Lower lobe of right lung (tissue), 2 donors: ENCODE data around the gene APC. TPM values are rescaled to one million over a fixed set of nuclear protein-coding genes. Genes with fewer than 3 reads are reported as not detected.
"Not testable (repeated sequence)": the region's sequence is repeated elsewhere in the genome, so short reads cannot be mapped to it uniquely, and the experiment has no call there.

Source experiments
- ATAC-seq, 2 donors: fragments of 200-7000 bp; cut with Tn5 transposase; one replicate each; pipeline ENCODE4 v1.9.1; 2020 to 2022; ENCODE audit warnings: mild to moderate bottlenecking in 2 of 2, moderate library complexity in 2 of 2
- DNase-seq: peaks from one replicate; pipeline ENCODE4 v3.0.0-alpha.2; 2020
- H3K27ac ChIP-seq: fragments of 200-600 bp; one replicate; pipeline ENCODE4 v1.8.0; 2022
- H3K27me3 ChIP-seq: fragments of 200-600 bp; one replicate; pipeline ENCODE4 v1.8.0; 2022; ENCODE audit warnings: low read depth
- H3K36me3 ChIP-seq: fragments of 200-600 bp; one replicate; pipeline ENCODE4 v1.8.0; 2022; ENCODE audit warnings: mild to moderate bottlenecking
- H3K4me1 ChIP-seq: fragments of 200-600 bp; one replicate; pipeline ENCODE4 v1.8.0; 2022
- H3K4me3 ChIP-seq: fragments of 200-600 bp; one replicate; pipeline ENCODE4 v1.8.0; 2022; ENCODE audit warnings: mild to moderate bottlenecking
- H3K9me3 ChIP-seq: fragments of 200-600 bp; one replicate; pipeline ENCODE4 v1.8.0; 2022
- CTCF ChIP-seq: fragments of 200-600 bp; IDR thresholded peaks from one replicate; pipeline ENCODE4 v1.8.0; 2022; ENCODE audit warnings: antibody characterized with exemption, mild to moderate bottlenecking
- intact Hi-C: fragments of 100-400 bp; cut with DNase I; formaldehyde crosslinking; loops from one replicate; pipeline ENCODE4 v1.11.0; 2022
- total RNA-seq: library from RNA; stranded (reverse); fragmentation: NEBNext Ultra II Directional; extraction: Animal tissue kit (Norgen Biotek cat#: 25700); gene quantifications from one replicate; pipeline ENCODE4 v1.2.1, GENCODE V29; 2021
- donor health status: DM: no; HTN: yes; CAD: no; lungs with severe emphysema.

The APC gene
- total RNA-seq, 1 donor from 2014 or later, result 47.7 TPM

GRCh38 chr5:112849912-112850311 is 112.2 kb downstream of the APC start:
- Histone ChIP-seq H3K27me3 (no peaks in the 10 kb centered on the region), H3K9me3 (no peaks in the 10 kb centered on the region), H3K4me3 (no peak overlapping the region), H3K4me1 (no peaks in the 10 kb centered on the region), H3K36me3 (no peaks in the 10 kb centered on the region), H3K27ac (no peak overlapping the region)
- ATAC-seq, result no peak
- DNase-seq, result no peak
- TF ChIP-seq CTCF, result no peak
- intact Hi-C loops, result no loop called here

- H3K4me1 ChIP-seq, result no peaks in the 10 kb centered on the region
- H3K9me3 ChIP-seq, result no peaks in the 10 kb centered on the region
- DNase-seq, result no peak
- TF ChIP-seq CTCF, result no peak
- H3K27ac ChIP-seq, result no peak overlapping the region
- no peaks in the 10 kb centered on the region for H3K27me3 ChIP-seq
- ATAC-seq, result no peak
- no peak overlapping the region for H3K4me3 ChIP-seq
- intact Hi-C loops, result no loop called here
- no peaks in the 10 kb centered on the region for H3K36me3 ChIP-seq
Observed at GRCh38 chr5:112854651-112855050, 117.0 kb downstream of the APC start.

- ATAC-seq (no peak), DNase-seq (no peak)
- intact Hi-C loops, result no loop called here
- Histone ChIP-seq H3K4me1 (peaks cover 16% of the 10 kb centered on the region), H3K27me3 (no peaks in the 10 kb centered on the region), H3K27ac (no peak overlapping the region), H3K4me3 (no peak overlapping the region), H3K36me3 (peaks cover 5% of the 10 kb centered on the region), H3K9me3 (no peaks in the 10 kb centered on the region)
- no peak for TF ChIP-seq CTCF
Observed at GRCh38 chr5:112857866-112858265, 120.2 kb downstream of the APC start.

- ATAC-seq, H3K9me3 ChIP-seq, intact Hi-C loops, H3K27me3 ChIP-seq, DNase-seq: not testable (repeated sequence)
- H3K27ac ChIP-seq, result peak overlapping the region; percentile 89
- H3K4me3 ChIP-seq, result peak overlapping the region; percentile 100
- peaks cover 27% of the 10 kb centered on the region for H3K4me1 ChIP-seq
- peaks cover 31% of the 10 kb centered on the region for H3K36me3 ChIP-seq
Observed at GRCh38 chr5:112860571-112860928, 122.9 kb downstream of the APC start.

- Histone ChIP-seq H3K27me3 (no peaks in the 10 kb centered on the region), H3K36me3 (peaks cover 37% of the 10 kb centered on the region), H3K9me3 (no peaks in the 10 kb centered on the region), H3K4me3 (peak within 1 kb of the TSS; percentile 100), H3K27ac (peak within 1 kb of the TSS; percentile 89), H3K4me1 (peaks cover 27% of the 10 kb centered on the region)
- ATAC-seq, result peak; percentile 96 to 99
- intact Hi-C loops, result no loop called here
- DNase-seq, result peak; percentile 96
- no peak for TF ChIP-seq CTCF
Observed at GRCh38 chr5:112860929-112861637, 123.4 kb downstream of the APC start, which contains the start of gene SRP19. Gene SRP19 (plus strand): TSS chr5:112861287. CDS start chr5:112861377, 90 bp downstream.

- no peak for TF ChIP-seq CTCF
- intact Hi-C loops, result no loop called here
- Histone ChIP-seq H3K4me3 (peak overlapping the region; percentile 100), H3K27ac (peak overlapping the region; percentile 89), H3K36me3 (peaks cover 42% of the 10 kb centered on the region), H3K4me1 (peaks cover 27% of the 10 kb centered on the region), H3K27me3 (no peaks in the 10 kb centered on the region), H3K9me3 (no peaks in the 10 kb centered on the region)
- ATAC-seq (no peak), DNase-seq (no peak)
Observed at GRCh38 chr5:112861638-112861985, 123.9 kb downstream of the APC start.
